Kidney epithelial cell (primary cell): Measurements from ENCODE around the gene FCSK. TPM values are rescaled to one million over a fixed set of nuclear protein-coding genes. Genes with fewer than 3 reads are reported as not detected.

Experiments used
- DNase-seq: peaks from one replicate; pipeline ENCODE4 v3.0.0-alpha.2; 2010; ENCODE audit warnings: low read depth
- H3K27me3 ChIP-seq: 2 replicates; pipeline ENCODE4 v1.6.0; 2011; ENCODE audit warnings: low read length; ENCODE audit not compliant: control insufficient read depth, insufficient read depth
- H3K36me3 ChIP-seq: 2 replicates; pipeline ENCODE4 v1.5.1; 2011; ENCODE audit warnings: low read length; ENCODE audit not compliant: control insufficient read depth, insufficient read depth
- H3K4me3 ChIP-seq: 2 replicates; pipeline ENCODE4 v1.5.1; 2011; ENCODE audit warnings: low read depth, mild to moderate bottlenecking, control low read depth, low read length
- CTCF ChIP-seq: IDR thresholded peaks from 2 replicates; pipeline ENCODE4 v1.5.1; 2011; ENCODE audit warnings: mild to moderate bottlenecking, moderate library complexity, low read length, control low read depth, inconsistent platforms; ENCODE audit not compliant: insufficient read depth, poor library complexity, severe bottlenecking
- total RNA-seq: library from RNA; depleted of rRNA; stranded (reverse); fragments of >200 nt; gene quantifications from 2 replicates; pipeline ENCODE4 v1.2.3, GENCODE V29; 2015

FCSK gene
- total RNA-seq, 1 donor from 2014 or later, result 19.9 TPM

- H3K36me3 ChIP-seq, result no peaks in the 10 kb centered on the region
- no peak for TF ChIP-seq CTCF
- H3K4me3 ChIP-seq, result no peak overlapping the region
- no peaks in the 10 kb centered on the region for H3K27me3 ChIP-seq
- DNase-seq, result no peak
Measured at GRCh38 chr16:70434484-70435260, 19.7 kb upstream of the FCSK start.

DNA sequence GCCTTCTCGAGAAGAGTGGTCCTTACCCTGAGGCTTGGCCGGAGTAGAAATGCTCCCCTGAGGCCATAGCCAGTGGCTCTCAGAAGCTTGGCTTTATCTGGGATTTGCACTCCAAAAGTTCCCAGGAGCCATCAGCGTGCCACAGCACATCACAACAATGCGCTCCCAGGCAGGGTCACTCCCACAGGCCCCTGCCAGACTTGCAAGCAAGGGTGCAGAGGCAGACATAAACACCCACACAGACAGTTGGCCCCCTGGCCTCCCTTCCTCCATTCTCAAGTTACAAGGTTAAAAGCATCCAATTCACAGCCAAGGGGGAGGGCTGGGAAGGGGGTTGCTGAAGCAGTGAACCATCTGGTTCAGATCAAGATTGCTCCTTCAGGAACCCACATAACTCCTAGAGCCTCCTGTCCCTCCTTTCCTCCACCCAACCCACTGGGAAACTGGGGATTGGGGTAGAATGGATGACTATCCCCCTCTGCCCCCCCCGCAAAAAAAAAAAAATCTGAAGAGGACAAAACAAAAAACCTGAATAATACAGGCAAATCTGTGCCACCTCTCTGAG is 17.3 kb upstream of the FCSK start:
- DNase-seq, result no peak
- no peak for TF ChIP-seq CTCF
- H3K36me3 ChIP-seq, result no peaks in the 10 kb centered on the region
- peak overlapping the region; percentile 75 for H3K4me3 ChIP-seq
- H3K27me3 ChIP-seq, result no peaks in the 10 kb centered on the region

DNA sequence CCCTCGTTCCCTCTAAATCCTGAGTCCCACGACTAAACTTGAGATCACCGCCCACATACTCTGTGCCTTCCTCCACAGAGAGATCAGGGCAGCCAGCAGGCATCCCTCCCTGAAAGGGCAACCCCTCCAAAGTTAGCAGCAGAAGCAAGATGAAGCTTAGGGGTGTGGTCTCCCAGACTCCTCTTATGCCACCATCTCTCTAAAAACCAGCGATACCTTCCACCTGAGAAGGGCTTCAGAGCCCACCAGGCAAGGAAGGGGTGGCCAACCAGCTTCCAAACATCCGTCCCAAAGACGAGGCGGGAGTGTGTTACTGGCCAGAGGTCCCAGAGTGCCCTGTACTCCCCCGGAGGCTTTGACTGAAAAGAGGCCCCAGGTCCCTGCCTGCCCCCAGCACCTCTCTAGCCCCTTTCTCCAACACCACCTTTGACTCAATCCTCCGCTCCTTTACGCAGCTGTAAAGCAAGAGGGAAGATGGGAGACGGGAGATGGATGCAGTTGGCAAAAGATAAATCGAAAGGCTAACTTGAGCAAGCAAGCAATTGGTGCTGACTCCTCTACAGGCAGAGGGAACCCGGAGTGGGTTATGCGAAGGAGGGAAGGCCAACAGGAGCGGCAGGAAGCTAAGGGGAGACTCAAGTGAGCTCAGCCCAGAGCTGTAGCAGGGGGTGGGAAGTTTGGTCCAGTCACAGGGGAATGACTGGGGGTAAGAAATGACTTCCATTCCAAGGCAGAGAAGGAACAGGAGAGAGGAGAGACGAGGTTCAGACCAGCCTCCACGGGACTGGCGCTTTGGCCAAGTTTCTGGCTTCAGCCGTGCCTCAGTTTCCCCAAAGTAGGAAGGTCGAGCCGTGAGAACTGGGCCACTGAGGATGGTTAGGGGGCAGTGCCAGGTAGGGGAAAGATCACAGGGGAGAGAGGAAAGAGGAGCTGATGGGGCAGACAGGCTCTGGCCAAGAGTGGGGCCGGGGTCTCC is 16.5 kb upstream of the FCSK start:
- Histone ChIP-seq H3K4me3 (peak overlapping the region; percentile 75), H3K27me3 (no peaks in the 10 kb centered on the region), H3K36me3 (no peaks in the 10 kb centered on the region)
- no peak for TF ChIP-seq CTCF
- no peak for DNase-seq

DNA sequence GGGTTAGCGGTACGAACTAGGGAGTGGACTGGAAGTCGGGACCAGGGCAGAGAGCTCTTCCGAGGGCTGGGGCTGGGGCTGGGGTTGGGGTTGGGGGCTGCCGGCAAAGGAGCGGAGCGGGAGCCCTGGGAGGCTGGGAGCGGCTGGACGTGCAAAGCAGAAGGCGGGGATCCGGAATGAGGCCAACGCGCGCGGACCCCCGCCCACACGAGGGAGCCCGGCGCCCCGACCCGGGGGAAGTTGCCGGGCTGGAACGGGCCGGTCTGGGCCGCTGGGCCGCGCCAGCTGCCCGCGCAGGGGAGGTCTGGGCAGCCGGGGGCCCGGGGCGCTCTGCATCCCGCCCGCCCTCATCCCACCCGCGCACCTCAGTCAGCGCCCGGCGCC is 15.8 kb upstream of the FCSK start:
- Histone ChIP-seq H3K27me3 (no peaks in the 10 kb centered on the region), H3K4me3 (peak overlapping the region; percentile 75), H3K36me3 (no peaks in the 10 kb centered on the region)
- no peak for TF ChIP-seq CTCF
- DNase-seq, result no peak

DNA sequence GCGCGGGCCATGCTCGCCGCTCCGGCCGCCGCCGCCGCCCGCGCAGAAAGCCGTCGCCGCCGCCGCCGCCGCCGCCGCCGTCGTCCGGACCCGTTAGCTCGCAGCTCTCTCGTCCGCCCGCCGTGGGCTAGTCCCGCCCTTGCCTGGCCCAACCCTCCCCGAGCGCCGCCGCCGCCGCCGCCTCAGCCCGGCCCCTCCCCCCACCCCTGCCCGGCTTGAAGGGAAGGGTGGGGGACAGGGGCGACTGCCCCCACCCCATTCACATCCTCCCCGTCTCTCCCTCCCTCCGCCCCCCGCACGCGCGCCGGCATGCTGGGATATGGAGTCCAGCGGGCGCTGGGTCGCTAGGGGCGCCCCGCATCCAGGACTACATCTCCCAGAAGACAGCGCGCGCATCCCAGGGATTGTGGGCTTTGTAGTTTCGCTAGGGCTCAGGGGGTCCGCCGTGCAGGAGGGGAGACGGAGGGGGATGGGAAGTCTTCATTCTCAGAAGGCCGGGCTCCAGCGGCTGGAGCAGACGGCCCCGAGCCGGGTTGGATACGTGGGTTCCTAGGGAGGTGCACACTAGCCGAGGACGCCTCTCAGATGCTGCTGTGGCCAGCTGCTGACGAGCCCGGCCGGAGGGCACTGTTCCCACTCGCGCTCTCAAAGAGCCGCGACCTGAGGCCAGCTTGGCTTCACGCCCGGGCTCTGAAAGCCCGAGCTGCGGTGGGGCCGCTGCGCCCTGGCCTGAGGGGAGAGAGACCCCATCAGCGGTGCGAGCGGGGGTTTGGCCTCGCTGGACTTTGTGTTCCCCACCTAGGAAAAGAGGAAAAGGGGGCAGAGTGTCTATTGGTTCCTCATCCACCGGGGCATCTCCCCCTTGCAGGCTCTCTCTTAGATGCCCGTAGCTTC is 15.2 kb upstream of the FCSK start, which contains the start of gene ST3GAL2:
Gene ST3GAL2 (minus strand): TSS at position 132 of the 894 bp plus-strand sequence. CDS start 40,570 bp downstream, outside the sequence.
- no peaks in the 10 kb centered on the region for H3K27me3 ChIP-seq
- H3K4me3 ChIP-seq, result peak within 1 kb of the TSS; percentile 75
- H3K36me3 ChIP-seq, result no peaks in the 10 kb centered on the region
- DNase-seq, result no peak
- no peak for TF ChIP-seq CTCF
